ENCODE measurements around the gene RBPJ. TPM values are rescaled to one million over a fixed set of nuclear protein-coding genes. Genes with fewer than 3 reads are reported as not detected.
A peak's percentile ranks its signal among the peaks of the same experiment; 100 is the strongest.

The RBPJ gene
- polyA plus RNA-seq, 3 donors from 2014 or later = 39.8 to 67.3 (median 55.9) TPM

- Mint-ChIP-seq H3K4me3 (no peak overlapping the region), H3K4me1 (no peaks in the 10 kb centered on the region), H3K36me3 (peaks cover 0 to 12% (median 4%) of the 10 kb centered on the region in 3 donors), H3K9me3 (no peaks in the 10 kb centered on the region), H3K27ac (no peak overlapping the region), H3K27me3 (ENCODE audit: low read depth in 3 of 3) (peaks cover 0 to 2% (median 0%) of the 10 kb centered on the region in 3 donors)
- DNase-seq = no peak
Measured at GRCh38 chr4:26412381-26413372, 91.9 kb downstream of the RBPJ start.

GRCh38 chr4:26413582-26413981, 92.8 kb downstream of the RBPJ start:
- Mint-ChIP-seq H3K4me1 (no peaks in the 10 kb centered on the region), H3K4me3 (no peak overlapping the region), H3K9me3 (no peaks in the 10 kb centered on the region), H3K27me3 (ENCODE audit: low read depth in 3 of 3) (peaks cover 0 to 2% (median 0%) of the 10 kb centered on the region in 3 donors), H3K27ac (no peak overlapping the region), H3K36me3 (peaks cover 0 to 10% (median 4%) of the 10 kb centered on the region in 3 donors)
- no peak for DNase-seq

- Mint-ChIP-seq H3K4me3 (no peak overlapping the region), H3K9me3 (no peaks in the 10 kb centered on the region), H3K27me3 (ENCODE audit: low read depth in 3 of 3) (no peaks in the 10 kb centered on the region), H3K27ac (no peak overlapping the region), H3K4me1 (no peaks in the 10 kb centered on the region), H3K36me3 (peaks cover 13 to 22% (median 19%) of the 10 kb centered on the region in 3 donors)
- no peak for DNase-seq
Measured at GRCh38 chr4:26418107-26418506, 97.3 kb downstream of the RBPJ start.

- Mint-ChIP-seq H3K9me3 (no peaks in the 10 kb centered on the region), H3K27me3 (ENCODE audit: low read depth in 3 of 3) (no peaks in the 10 kb centered on the region), H3K4me1 (no peaks in the 10 kb centered on the region), H3K4me3 (no peak overlapping the region), H3K27ac (no peak overlapping the region), H3K36me3 (peaks cover 13 to 22% (median 19%) of the 10 kb centered on the region in 3 donors)
- no peak for DNase-seq
Measured at GRCh38 chr4:26418850-26419249, 98.0 kb downstream of the RBPJ start.

GRCh38 chr4:26420438-26420837, 99.6 kb downstream of the RBPJ start:
- Mint-ChIP-seq H3K36me3 (peaks cover 13 to 24% (median 19%) of the 10 kb centered on the region in 3 donors), H3K27me3 (ENCODE audit: low read depth in 3 of 3) (no peaks in the 10 kb centered on the region), H3K4me3 (no peak overlapping the region), H3K27ac (no peak overlapping the region), H3K4me1 (no peaks in the 10 kb centered on the region), H3K9me3 (no peaks in the 10 kb centered on the region)
- DNase-seq = no peak

GRCh38 chr4:26420913-26421312, 100.1 kb downstream of the RBPJ start:
- no peaks in the 10 kb centered on the region for H3K9me3 Mint-ChIP-seq
- H3K4me3 Mint-ChIP-seq = no peak overlapping the region
- DNase-seq = no peak
- H3K4me1 Mint-ChIP-seq = no peaks in the 10 kb centered on the region
- no peaks in the 10 kb centered on the region for H3K27me3 Mint-ChIP-seq (ENCODE audit: low read depth in 3 of 3)
- H3K36me3 Mint-ChIP-seq = peaks cover 15 to 26% (median 17%) of the 10 kb centered on the region in 3 donors
- no peak overlapping the region for H3K27ac Mint-ChIP-seq

- no peaks in the 10 kb centered on the region for H3K9me3 Mint-ChIP-seq
- H3K4me1 Mint-ChIP-seq = no peaks in the 10 kb centered on the region
- no peak overlapping the region for H3K27ac Mint-ChIP-seq
- peaks cover 0 to 1% (median 0%) of the 10 kb centered on the region in 3 donors for H3K27me3 Mint-ChIP-seq (ENCODE audit: low read depth in 3 of 3)
- no peak for DNase-seq
- peaks cover 18 to 37% (median 29%) of the 10 kb centered on the region in 3 donors for H3K36me3 Mint-ChIP-seq
- no peak overlapping the region for H3K4me3 Mint-ChIP-seq
Measured at GRCh38 chr4:26424153-26424552, 103.3 kb downstream of the RBPJ start.

GRCh38 chr4:26424838-26425237, 104.0 kb downstream of the RBPJ start:
- Mint-ChIP-seq H3K36me3 (peaks cover 18 to 41% (median 29%) of the 10 kb centered on the region in 3 donors), H3K9me3 (no peaks in the 10 kb centered on the region), H3K4me1 (no peaks in the 10 kb centered on the region), H3K27me3 (ENCODE audit: low read depth in 3 of 3) (peaks cover 0 to 1% (median 0%) of the 10 kb centered on the region in 3 donors), H3K4me3 (no peak overlapping the region), H3K27ac (no peak overlapping the region)
- no peak for DNase-seq

GRCh38 chr4:26425953-26426352, 105.1 kb downstream of the RBPJ start:
- no peak overlapping the region for H3K27ac Mint-ChIP-seq
- peaks cover 21 to 52% (median 38%) of the 10 kb centered on the region in 3 donors for H3K36me3 Mint-ChIP-seq
- no peaks in the 10 kb centered on the region for H3K4me1 Mint-ChIP-seq
- no peaks in the 10 kb centered on the region for H3K9me3 Mint-ChIP-seq
- no peak overlapping the region for H3K4me3 Mint-ChIP-seq
- no peak for DNase-seq
- peaks cover 0 to 1% (median 0%) of the 10 kb centered on the region in 3 donors for H3K27me3 Mint-ChIP-seq (ENCODE audit: low read depth in 3 of 3)

- H3K27me3 Mint-ChIP-seq (ENCODE audit: low read depth in 3 of 3) = peaks cover 0 to 1% (median 0%) of the 10 kb centered on the region in 3 donors
- H3K4me3 Mint-ChIP-seq = no peak overlapping the region
- no peak overlapping the region for H3K27ac Mint-ChIP-seq
- no peaks in the 10 kb centered on the region for H3K9me3 Mint-ChIP-seq
- DNase-seq = no peak
- peaks cover 24 to 55% (median 39%) of the 10 kb centered on the region in 3 donors for H3K36me3 Mint-ChIP-seq
- H3K4me1 Mint-ChIP-seq = no peaks in the 10 kb centered on the region
Measured at GRCh38 chr4:26426892-26427291, 106.1 kb downstream of the RBPJ start.

- Mint-ChIP-seq H3K4me1 (no peaks in the 10 kb centered on the region), H3K27ac (no peak overlapping the region), H3K27me3 (ENCODE audit: low read depth in 3 of 3) (peaks cover 0 to 1% (median 0%) of the 10 kb centered on the region in 3 donors), H3K4me3 (no peak overlapping the region), H3K9me3 (no peaks in the 10 kb centered on the region), H3K36me3 (peaks cover 25 to 54% (median 44%) of the 10 kb centered on the region in 3 donors)
- DNase-seq = no peak
Measured at GRCh38 chr4:26429910-26430309, 109.1 kb downstream of the RBPJ start.

- no peaks in the 10 kb centered on the region for H3K27me3 Mint-ChIP-seq (ENCODE audit: low read depth in 3 of 3)
- no peak overlapping the region for H3K4me3 Mint-ChIP-seq
- H3K9me3 Mint-ChIP-seq = no peaks in the 10 kb centered on the region
- peak overlapping the region in 1 of 6 donors; percentile 41 for H3K27ac Mint-ChIP-seq
- H3K4me1 Mint-ChIP-seq = no peaks in the 10 kb centered on the region
- H3K36me3 Mint-ChIP-seq = peaks cover 25 to 52% (median 36%) of the 10 kb centered on the region in 3 donors
- no peak for DNase-seq
Measured at GRCh38 chr4:26431461-26432180, 110.8 kb downstream of the RBPJ start.

- Mint-ChIP-seq H3K36me3 (peaks cover 25 to 52% (median 30%) of the 10 kb centered on the region in 3 donors), H3K9me3 (no peaks in the 10 kb centered on the region), H3K4me1 (no peaks in the 10 kb centered on the region), H3K27ac (no peak overlapping the region), H3K4me3 (no peak overlapping the region), H3K27me3 (ENCODE audit: low read depth in 3 of 3) (no peaks in the 10 kb centered on the region)
- no peak for DNase-seq
Measured at GRCh38 chr4:26432419-26432818, 111.6 kb downstream of the RBPJ start.

DNA sequence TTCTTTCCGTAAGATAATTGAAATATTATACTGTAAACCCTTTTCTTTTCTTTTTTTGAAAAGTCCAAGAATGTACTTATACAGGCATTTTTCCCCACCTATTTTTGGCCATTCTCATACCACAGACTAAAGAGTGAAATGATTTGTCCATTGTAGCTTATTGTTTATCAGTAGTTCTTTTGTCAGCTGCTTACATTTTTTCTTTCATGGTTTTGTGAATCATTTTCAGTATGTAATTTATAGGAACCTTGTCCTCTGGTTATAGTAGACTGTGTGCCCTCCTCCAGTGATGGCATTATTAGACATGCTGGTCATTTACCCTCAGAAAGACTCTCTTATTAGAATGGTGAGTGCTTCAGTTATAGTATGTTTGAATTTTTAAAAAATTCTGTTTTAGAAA, 112.7 kb downstream of the RBPJ start:
- Mint-ChIP-seq H3K27me3 (ENCODE audit: low read depth in 3 of 3) (peaks cover 0 to 2% (median 0%) of the 10 kb centered on the region in 3 donors), H3K9me3 (no peaks in the 10 kb centered on the region), H3K36me3 (peaks cover 23 to 49% (median 28%) of the 10 kb centered on the region in 3 donors), H3K4me3 (no peak overlapping the region), H3K4me1 (no peaks in the 10 kb centered on the region), H3K27ac (no peak overlapping the region)
- no peak for DNase-seq

Data from immature natural killer cell (primary cell).